ENCODE data around the gene BRD3.

DNA sequence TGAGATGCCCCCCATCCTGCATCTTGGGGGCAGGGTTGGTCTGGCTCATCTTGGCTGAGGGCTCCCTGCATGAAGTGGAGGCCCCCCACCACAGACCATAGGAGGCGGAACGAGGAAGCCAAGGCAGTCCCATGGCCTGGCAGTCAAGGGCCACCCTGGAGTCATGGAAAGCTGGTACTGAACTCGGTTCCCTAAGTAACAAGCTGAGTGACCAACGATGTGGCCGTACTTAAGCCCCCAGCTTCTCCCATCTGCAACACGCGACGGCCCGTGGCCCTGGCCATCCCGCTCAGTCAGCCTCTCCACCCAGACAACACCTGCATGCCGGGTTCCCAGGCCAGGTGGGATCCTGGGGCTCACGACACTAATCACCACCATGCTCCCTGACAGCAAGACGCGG lies 17.1 kb downstream of the BRD3 start:
- TF ChIP-seq, protein P1, sequence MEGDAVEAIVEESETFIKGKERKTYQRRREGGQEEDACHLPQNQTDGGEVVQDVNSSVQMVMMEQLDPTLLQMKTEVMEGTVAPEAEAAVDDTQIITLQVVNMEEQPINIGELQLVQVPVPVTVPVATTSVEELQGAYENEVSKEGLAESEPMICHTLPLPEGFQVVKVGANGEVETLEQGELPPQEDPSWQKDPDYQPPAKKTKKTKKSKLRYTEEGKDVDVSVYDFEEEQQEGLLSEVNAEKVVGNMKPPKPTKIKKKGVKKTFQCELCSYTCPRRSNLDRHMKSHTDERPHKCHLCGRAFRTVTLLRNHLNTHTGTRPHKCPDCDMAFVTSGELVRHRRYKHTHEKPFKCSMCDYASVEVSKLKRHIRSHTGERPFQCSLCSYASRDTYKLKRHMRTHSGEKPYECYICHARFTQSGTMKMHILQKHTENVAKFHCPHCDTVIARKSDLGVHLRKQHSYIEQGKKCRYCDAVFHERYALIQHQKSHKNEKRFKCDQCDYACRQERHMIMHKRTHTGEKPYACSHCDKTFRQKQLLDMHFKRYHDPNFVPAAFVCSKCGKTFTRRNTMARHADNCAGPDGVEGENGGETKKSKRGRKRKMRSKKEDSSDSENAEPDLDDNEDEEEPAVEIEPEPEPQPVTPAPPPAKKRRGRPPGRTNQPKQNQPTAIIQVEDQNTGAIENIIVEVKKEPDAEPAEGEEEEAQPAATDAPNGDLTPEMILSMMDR (conservative IDR thresholded peaks at IDR 0.05; ENCODE audit: low read length) = no peak
- TF ChIP-seq EZH2phosphoT487 (IDR thresholded peaks at IDR 0.05; ENCODE audit: borderline replicate concordance) = no peak
